Measurements from ENCODE around the gene FOXP1.

Gene FOXP1

DNA sequence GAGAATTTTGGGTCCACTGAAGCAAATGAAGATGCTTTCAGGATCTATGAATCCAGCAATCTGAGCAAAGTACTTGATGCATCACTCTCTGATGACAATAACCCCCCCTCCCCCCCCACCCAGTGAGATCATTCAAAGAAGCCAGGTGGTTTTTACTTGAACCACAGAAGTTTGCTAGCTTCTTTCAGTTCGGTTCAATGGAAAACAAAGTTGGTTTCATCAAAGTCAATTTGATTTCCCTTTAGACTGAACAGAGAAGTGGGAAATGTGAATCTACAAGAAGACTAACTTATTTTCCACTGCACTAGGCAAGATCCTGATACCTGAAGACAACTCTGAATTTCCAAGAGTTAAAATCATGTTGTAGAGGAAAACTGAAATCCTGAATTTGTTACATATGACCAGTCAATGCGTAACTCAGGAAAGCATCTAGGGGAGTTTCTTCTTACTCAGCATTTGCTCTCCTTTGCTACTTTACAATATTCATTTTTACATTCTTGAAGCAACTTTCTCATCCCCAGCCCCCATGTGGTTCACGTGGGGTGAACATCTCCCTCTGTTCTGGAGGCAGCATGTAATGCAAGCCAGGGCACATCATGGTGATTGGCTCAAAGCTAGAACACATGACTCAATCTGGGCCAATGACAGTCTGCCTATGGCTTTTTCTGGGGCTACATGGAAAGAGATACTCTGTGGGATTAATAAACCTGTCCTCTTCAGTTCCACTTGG, 572.6 kb downstream of the FOXP1 start:
- DNase-seq: no peak

DNA sequence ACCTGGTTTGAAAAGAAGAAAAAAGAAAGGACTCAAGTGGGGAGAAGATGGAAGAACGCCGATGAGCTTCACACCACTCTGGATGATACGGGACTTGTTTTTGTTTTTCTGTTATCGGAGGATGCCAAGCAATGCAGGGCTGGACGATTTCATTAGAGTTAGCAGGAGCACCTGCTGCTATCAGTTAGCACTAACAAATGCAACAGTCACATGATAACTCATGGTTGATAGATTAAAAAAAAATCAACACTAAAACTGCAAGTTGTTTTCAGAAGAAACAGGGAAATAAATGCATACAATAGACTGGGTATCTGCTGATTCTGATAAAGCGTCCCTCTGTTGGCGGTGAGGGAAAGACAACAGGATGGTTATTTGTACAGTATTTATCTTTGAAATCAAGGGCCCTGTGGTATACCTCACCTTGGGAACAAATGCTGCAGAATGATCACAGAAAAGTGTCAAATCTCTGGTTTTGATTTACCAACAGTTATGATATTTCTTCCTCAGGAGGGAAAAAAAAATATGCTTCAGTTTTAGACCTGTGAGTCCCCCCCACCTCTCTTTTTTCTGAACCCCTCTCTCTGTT, 575.1 kb downstream of the FOXP1 start:
- no peak for DNase-seq

DNA sequence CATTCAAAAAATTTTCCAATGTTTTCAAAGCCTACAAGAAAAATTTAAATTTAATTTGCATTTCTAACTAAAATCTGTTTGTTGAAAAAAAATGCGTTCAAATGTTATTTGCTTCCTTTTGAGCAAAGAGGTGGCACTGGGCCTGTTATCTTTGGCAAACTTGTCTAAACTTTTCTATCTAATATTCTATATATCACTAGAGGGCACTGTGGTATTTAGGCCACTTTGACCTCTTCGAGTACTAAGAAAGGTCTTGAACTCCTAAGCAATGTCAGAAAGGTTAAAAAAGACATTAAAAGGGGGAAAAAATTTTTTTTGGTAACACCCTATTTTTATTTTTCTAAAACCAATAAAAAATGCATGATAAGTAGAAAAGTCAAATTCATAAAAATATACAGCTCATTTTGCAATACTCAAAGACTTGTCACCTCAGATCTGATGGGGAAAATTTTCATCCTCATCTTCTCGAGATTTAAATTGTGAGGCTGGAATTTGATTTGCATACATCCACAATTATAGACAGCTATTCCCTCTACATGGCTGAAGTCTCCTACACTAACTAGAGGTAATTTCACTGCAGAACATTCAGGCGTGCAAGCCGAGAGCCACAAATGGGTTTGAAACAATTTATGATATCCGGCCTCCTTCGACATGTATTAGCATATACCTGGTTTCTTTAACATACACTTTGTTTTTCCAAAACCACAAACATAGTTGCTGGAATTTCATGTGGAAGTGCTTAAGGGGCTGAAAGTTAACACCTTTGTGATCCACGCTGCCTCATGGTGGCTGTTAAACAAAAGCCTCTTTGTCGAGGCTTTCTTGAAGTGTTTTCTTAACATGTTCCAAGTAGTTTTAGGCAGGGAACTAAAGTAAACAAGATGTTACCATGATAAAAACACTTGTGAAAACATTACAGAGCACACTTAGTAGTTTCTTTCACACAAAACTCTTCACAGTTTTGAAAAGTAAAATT, 576.4 kb downstream of the FOXP1 start:
- DNase-seq: peak; percentile 30

DNA sequence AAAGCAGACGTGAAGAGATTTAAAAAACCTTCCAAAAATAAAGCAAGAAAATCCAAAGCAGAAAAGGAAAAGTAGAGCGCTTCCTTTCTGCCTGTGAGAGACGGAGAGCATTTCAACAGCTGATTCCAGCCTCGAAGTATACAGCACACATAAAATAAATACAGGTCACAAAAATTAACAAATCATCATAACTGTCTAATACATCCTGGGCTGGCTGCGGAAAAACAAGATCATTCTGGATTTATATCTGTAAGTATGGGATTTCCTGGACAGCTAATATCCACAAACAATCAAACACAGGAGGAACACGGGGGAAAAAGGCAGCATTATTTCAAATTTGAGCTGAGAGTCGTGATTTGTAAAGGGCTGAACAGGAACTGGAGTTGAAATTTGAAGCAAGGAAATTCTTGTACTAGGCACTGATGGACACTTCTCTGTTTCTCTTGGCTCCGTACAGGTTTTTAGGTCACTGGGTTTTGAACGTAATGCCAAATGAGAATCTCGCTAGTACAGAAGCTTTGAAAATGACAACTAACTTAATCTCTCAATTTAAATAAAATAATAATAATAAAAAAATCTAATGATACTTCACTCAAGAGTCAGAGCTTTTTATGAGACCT, 577.7 kb downstream of the FOXP1 start:
- DNase-seq: no peak

DNA sequence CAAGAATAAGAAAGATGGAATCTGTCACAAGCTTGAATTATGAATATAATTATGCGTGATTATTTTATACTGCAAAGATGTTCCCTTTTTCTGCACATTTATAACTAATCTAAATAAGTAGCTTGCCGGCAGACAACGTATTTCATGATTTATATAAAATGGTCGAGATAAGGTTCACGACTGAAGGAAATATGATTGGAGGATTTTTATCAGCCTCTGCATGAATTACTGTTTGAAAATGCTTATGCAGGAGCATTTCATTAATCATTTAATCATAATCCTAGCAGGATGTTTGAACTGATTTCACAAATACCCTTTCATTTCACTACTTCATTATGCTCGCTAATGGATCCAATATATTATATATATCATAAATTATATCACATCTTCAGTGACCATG, 580.0 kb downstream of the FOXP1 start:
- DNase-seq: no peak

DNA sequence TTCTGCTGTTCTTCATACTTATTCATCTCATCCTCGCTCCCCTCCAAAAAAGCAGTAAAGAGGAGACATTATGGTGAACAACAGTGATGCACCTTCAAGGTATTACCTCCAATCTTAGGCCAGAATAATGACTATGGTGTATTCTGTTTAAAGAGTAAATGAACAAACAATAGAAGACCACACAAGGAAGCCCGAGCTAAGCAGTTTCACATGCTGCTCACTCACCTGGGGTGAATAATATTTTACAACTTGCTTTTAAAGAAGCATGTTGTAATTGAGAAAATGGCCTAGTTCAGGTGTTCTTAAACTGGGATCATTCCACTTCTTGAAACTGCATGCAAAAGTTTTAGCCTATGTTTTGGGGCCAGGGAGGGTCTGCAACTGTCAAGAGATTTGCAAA, 581.2 kb downstream of the FOXP1 start:
- no peak for DNase-seq

DNA sequence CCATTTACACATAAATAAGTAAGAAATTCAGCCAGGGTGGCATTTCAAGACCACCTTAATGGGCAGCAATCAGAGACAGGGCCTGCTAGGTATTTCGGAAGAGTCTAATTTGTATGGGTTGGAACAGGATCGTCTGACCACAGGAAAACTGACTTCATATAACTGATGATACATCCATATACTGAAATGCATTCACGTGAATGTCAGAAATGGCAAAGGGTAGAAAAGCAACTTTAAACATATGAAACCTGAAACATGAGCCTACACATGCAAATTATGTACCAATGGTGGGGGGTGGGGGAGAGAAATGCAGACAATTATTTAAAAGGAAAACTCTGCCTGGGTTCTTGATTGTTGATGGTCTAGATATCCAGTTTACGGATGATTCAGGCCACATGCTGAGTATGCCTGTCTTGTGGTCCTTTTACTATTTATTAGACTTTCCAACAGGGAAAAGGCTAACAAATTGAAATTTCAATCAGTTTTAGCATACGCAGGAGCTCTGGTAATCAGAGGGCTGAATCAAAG, 582.2 kb downstream of the FOXP1 start:
- no peak for DNase-seq

DNA sequence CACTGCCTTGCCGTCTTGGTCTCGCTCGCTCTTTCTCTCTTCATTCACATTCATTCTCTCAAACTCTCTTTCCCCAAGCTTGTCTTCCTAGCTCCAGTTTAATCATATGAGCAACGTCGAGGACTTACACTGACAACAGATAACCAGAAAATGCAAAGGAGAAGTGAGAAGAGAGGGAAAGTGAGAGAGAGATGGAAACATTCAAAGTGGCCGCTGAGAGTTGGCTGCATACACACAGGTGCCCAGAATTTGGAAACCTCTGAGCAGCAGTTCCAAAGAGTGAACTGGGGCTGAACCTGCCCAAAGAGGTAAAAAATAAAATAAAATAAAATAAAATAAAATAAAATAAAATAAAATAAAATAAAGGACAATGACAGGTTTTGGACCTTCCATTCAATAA, 583.0 kb downstream of the FOXP1 start:
- DNase-seq: no peak

DNA sequence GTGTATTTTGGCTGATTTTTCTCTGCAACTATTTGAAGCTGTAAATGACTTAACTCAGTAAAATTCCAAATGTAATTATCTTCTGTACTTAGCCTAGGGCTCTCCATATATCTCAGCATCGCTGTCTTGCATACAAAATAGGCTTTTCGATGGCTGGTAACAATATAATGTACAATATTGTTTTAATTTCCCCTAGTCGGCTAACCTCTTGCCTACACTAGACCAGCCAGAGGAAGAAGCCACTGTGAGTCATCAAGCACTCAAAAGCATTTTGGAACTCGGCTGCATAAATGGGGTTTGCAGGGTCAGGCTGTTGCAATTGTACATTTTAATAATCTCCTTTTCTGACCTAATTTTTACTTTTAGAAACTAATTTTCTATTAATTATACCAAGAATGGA, 583.8 kb downstream of the FOXP1 start:
- no peak for DNase-seq

DNA sequence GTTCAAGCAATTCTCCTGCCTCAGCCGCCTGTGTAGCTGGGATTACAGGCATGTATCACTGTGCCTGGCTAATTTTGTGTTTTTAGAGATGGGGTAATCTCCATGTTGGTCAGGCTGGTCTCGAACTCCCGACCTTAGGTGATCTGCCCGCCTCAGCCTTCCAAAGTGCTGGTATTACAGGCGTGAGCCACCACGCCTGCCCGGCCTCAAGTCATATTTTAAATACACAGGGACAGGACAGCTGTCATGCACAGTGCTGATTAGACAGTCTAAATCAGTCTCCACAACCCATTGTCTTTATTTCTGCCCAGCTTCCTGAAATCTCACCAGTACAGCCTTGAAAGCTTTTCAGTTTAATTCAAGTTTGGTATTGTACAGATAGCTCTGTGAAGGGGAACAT, 587.4 kb downstream of the FOXP1 start:
- DNase-seq: no peak

DNA sequence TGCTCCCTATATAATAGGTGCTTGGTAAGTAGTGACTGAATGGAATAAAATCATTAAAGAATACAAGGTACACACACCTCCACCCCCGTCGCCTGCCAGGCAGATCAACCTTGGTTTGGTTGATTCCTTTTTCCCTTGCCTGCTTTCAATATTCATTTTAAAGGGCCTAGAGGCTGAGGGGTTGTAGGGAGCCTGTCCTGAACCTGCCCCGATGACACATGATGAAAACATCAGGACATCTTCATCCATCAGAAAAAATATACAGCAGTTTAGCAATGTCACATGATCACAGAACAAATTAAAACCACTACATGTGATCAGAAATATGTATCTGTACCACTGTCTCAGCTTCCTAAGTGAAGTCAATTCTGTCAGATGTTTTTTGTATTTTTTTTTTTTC, 588.9 kb downstream of the FOXP1 start:
- DNase-seq: no peak

DNA sequence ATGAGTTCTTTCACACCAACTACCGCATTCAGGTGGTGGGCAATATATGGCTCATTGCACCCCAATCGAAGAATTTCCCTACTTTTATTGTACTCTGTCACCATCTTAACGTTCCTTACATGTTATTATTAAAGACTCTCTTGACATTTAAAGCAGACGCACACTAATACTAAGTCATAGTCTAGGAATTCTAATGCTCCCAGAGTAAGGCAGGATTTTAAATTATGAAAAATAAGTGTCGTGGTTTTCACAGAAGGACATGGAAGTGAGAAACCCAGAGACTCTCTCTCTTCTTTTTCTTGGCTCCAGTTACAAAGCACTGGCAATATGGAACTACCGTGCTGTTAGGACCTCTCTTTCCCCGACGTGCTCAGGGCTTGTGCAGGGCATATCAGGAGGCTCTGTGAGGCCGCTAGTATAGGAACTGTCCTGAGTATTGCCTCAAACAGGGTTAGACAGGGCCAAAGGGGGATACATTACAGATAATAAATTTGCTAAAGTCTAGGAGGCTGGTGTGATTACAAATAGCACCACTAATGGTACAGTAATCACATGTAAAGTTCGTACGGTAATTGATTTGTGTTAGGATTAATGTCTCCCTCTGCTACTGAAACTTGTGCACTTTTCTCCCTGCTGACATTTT, 590.8 kb downstream of the FOXP1 start:
- no peak for DNase-seq

DNA sequence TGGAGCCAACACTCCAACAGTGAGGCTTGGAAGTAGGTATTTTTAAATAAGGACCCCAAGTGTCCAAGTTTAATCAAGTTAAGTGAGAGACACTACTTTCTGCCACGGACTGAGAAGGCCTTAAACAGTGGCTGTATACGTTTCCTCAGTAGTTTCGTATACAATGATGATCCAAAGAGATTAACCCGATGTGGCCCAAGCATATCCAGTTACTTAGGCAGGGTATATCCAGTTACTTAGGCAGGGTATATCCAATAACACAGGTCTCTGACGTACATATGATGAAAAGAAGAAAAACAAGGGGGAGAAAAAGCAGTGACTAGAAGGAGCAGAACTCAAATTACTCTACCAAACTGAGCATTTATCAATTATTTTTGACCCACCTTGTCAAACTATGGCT, 591.4 kb downstream of the FOXP1 start:
- peak; percentile 65 for DNase-seq

DNA sequence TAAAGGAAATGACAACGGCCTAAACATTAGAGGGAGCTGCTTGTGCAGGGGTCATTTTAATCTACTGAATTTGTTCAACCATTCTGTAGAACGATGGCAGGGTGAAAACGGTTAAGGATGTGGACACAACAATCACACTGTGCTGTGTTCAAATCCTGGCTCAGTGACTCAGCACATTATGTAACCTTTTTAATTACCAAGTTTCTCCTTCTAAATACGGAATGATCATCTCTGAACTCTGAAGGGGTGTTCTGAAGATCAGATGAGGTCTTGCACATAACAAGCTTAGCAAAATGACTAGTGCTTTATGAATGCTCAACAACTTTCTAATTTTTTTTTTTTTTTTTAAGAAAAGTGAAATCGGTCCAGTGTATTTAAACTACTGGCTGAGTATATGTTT, 592.8 kb downstream of the FOXP1 start:
- DNase-seq: no peak

DNA sequence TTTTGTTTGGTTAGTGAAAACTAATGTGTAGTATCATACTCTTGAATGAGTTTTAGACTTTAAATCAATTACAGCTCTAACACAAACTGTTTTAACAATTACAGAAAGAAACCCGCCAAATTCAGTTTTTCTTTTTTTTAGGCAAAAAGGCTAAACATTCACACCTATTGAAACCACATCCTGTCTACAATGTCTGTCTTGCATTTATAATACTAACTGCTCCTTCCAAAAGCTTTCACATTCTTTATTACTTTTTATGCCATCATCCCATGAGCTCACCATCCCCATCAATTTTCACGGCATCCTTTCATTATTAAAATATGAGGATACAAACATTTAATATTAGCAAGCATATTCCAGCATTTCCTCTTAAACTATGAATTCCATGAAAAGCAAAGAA, 593.3 kb downstream of the FOXP1 start:
- DNase-seq: no peak

DNA sequence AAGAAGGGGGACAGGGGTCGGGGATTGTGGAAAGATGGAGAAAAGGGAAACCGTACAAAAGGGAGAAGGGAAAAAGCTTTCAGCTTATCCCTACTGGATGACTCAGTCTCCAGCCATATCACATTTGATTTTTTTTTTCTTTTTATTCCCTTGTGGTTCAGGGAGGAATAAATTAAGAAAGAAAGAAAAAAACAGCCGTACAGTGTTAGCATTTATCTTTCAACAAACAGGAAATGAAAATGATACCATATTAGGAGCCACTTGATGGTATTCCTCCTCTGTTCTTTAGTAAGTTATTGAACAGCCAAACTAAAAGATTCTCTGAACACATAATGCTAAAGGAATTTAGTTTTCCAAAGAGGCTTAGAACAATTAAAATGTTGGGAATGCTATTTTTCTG, 594.4 kb downstream of the FOXP1 start:
- no peak for DNase-seq

DNA sequence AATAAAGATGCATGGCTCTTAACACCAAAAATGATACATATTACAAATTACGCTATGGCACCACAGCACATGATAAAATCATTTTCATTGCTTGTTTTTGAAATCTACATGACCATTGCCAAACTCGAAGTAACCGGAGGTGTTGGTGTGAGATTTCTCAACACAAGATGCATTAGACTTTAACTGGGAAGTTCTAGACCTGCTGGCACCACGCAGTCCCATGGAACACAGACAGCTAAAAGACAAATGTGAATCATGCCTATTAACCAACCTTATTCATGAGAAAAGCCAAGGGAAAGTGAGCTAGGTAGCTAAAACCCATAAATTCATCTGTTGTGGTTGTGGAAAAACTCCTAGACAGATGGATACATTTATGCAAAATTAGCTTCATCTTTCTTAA, 595.4 kb downstream of the FOXP1 start:
- DNase-seq: no peak

DNA sequence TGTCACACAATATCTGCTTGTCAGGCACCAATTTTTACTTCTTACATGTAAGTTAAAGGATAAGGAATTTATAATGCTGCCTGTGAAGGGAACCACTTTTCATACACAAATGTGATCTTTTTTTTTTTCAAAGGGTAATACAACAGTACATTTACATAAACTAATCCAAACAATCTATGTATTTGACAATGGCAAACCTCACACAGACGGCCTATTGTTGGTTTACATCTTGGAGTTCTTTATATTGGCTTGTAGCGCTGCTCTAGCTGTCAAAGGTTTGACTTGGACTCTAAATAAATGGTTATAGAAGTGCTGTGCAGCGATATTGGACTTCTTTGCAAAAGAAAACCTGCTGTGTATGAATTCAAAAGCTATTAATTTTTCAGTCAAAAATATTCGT, 598.0 kb downstream of the FOXP1 start:
- no peak for DNase-seq

DNA sequence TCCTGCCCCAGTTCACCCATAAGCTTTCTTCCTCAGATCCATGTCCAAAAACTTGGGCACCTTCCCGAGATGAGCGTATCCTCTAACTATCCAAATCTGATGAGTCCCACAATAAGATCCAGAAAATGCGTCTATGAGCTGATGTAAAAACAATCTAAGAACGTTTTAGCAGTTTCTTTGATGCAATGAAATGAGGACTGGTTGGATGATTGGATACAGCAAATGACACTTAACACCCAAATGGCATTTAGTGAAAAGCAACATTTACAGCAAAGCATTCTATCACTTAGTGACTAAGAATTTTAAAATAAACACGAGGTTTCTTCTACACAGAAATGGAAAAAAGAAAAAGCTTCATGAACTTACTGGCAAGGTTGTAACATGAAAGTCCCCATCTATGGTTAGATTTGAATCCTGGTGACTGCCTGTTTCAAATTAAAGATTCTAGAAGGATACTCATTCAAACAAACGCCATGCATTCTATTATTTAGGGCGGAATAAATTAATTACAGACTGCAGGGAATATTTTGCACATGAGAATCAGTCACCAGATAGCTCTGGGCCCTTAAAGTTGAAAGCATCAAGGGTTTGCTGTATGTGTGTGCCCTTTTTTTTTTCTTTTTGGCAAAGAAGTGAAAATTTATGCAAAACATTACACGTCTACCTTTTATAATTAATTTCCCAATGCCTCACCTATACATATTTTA, 598.6 kb downstream of the FOXP1 start:
- DNase-seq: no peak

DNA sequence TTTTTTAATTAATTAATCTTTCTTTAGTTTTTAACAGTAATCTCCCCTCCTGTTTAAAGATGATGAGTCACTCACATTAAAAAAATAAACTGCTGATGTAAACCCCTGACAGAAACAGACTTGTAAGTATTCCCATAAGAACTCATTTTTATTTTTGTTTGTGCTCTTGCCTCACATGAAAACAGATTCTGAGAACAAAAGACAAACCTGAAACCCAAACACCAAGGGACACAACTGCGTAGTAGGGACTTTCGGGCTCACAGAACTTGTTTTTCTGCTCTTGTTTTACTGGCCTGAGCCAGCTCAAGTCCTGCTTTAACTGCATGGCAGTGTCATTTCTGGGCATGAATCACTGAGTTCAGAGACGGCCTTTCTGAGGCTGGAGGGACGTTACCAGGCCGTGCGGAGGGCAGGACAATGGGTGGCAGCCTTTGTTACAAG, 600.8 kb downstream of the FOXP1 start:
- no peak for DNase-seq

DNA sequence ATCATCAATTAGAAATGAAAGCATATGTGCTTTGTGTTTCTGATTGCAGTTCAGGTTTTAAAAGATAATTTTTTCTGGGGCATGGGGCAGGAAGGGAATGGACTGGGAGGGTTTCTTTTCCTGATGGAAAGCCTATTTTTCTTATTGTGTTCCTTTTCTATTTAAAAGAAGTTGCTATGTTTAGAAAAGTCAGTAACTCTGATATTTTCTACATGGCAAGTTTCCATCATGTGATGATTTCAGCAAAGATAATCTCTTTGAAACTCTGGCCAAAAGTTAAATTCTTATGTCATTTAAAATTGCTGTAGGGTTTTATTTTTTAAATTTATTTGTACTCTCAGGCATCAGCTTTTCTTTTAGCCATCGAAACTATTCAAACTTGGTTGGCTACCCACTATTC, 601.2 kb downstream of the FOXP1 start:
- DNase-seq: no peak
